DND-41 (cell line): ENCODE results near the gene CERS6.

Experiments
- EZH2 ChIP-seq: IDR thresholded peaks from 3 replicates; pipeline ENCODE4 v1.6.1; 2012; ENCODE audit warnings: borderline replicate concordance, low read depth, mild to moderate bottlenecking, moderate library complexity, low read length, inconsistent platforms; ENCODE audit not compliant: severe bottlenecking
- TF ChIP-seq, protein P1 (sequence below): IDR thresholded peaks from 2 replicates; pipeline ENCODE4 v1.5.1; 2012; ENCODE audit warnings: borderline replicate concordance, low read length, moderate library complexity, mild to moderate bottlenecking; ENCODE audit not compliant: poor library complexity, severe bottlenecking; ENCODE audit errors: extremely low read depth

DNA sequence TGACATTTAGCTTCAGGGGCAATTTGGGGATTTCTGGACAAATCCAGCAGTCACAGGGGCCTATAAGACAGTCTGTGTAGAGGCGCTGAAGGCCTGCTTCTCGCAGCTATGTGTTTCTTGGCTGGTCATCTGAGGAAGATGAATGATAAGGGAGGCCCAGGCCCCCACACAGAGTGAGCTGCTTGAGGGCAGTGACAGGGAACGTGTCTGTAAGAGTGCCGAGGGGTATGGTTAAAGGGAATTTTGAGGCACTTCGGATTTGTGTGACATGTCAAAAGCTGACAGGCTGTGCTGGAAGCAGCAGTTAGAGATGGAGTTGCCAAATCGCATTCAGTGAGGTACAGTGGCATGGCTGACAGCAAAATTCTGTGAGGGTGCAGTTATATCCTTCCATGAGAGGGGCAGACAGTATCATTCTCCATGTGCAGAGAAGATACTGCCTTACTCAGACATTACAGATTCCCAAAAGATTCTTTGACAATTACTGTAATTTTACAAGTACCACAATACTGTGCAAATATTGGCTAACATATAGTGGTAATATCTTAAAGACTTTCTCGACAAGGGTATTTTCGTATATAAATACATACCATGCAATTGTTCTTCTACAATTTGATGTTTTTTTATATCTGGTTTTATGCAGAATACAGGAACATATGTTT lies 74.0 kb downstream of the CERS6 start:
- TF ChIP-seq, protein P1, sequence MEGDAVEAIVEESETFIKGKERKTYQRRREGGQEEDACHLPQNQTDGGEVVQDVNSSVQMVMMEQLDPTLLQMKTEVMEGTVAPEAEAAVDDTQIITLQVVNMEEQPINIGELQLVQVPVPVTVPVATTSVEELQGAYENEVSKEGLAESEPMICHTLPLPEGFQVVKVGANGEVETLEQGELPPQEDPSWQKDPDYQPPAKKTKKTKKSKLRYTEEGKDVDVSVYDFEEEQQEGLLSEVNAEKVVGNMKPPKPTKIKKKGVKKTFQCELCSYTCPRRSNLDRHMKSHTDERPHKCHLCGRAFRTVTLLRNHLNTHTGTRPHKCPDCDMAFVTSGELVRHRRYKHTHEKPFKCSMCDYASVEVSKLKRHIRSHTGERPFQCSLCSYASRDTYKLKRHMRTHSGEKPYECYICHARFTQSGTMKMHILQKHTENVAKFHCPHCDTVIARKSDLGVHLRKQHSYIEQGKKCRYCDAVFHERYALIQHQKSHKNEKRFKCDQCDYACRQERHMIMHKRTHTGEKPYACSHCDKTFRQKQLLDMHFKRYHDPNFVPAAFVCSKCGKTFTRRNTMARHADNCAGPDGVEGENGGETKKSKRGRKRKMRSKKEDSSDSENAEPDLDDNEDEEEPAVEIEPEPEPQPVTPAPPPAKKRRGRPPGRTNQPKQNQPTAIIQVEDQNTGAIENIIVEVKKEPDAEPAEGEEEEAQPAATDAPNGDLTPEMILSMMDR: no peak
- no peak for TF ChIP-seq EZH2
